Uterus (tissue), 4 donors: Measurements from ENCODE around the gene CTPS2. TPM values are rescaled to one million over a fixed set of nuclear protein-coding genes. Genes with fewer than 3 reads are reported as not detected.
"Not testable (repeated sequence)": the region's sequence is repeated elsewhere in the genome, so short reads cannot be mapped to it uniquely, and the experiment has no call there.

Source experiments
- DNase-seq, 2 donors: peaks; one replicate each; pipeline ENCODE4 v3.0.0-alpha.2; 2019 to 2020
- H3K27ac ChIP-seq, 2 donors: fragments of 200-600 bp; sonication (generic); 1 replicate in 1 of 2; 2 replicates in 1 of 2; pipeline ENCODE4 v1.5.1; 2016 to 2018
- H3K27me3 ChIP-seq, 2 donors: fragments of 200-600 bp; sonication (generic); one replicate each; pipeline ENCODE4 v1.5.1; 2018 to 2019; ENCODE audit warnings: control low read depth in 1 of 2
- H3K36me3 ChIP-seq, 2 donors: fragments of 200-600 bp; sonication (generic); one replicate each; pipeline ENCODE4 v1.5.1; 2019; ENCODE audit warnings: control low read depth in 1 of 2
- H3K4me1 ChIP-seq, 2 donors: fragments of 200-600 bp; sonication (generic); one replicate each; pipeline ENCODE4 v1.5.1; 2018 to 2019; ENCODE audit warnings: control low read depth in 1 of 2
- H3K4me3 ChIP-seq, 2 donors: fragments of 200-600 bp; sonication (generic); 1 replicate in 1 of 2; 2 replicates in 1 of 2; pipeline ENCODE4 v1.5.1; 2018 to 2019; ENCODE audit warnings: mild to moderate bottlenecking in 1 of 2
- H3K9me3 ChIP-seq, 2 donors: fragments of 200-600 bp; sonication (generic); one replicate each; pipeline ENCODE4 v1.5.1; 2019; ENCODE audit warnings: control low read depth in 1 of 2
- POLR2A ChIP-seq, 2 donors: fragments of 450-650 bp; IDR thresholded peaks; one replicate each; pipeline ENCODE4 v1.6.1; 2016; ENCODE audit warnings: antibody characterized with exemption in 2 of 2, mild to moderate bottlenecking in 1 of 2, moderate library complexity in 1 of 2
- intact Hi-C: fragments of 100-400 bp; cut with DNase I; formaldehyde crosslinking; loops from one replicate; pipeline ENCODE4 v1.15.1; 2023; ENCODE audit warnings: low total_unique reads
- total RNA-seq, 4 donors: library from RNA; depleted of rRNA in 3 of 4; stranded (reverse); fragments of >200 nt in 3 of 4; gene quantifications; one replicate each; pipeline versions ENCODE4 v1.1.0 to v1.2.4, GENCODE V29; 2014 to 2023
- TF ChIP-seq, protein P1 (sequence below), 4 experiments: fragments of 200-600 bp in 2 of 4; fragments of 450-650 bp in 2 of 4; sonication (generic) in 2 of 4; IDR thresholded peaks; one replicate each; pipeline ENCODE4 v1.5.1; 2016 to 2019; ENCODE audit warnings: antibody characterized with exemption in 4 of 4, mild to moderate bottlenecking in 2 of 4, moderate library complexity in 1 of 4
- donor health status: DM: yes; HTN: yes; CAD: no.

CTPS2 gene
- total RNA-seq, 4 donors from 2014 or later: 7.1 to 48.9 (median 14.8) TPM

DNA sequence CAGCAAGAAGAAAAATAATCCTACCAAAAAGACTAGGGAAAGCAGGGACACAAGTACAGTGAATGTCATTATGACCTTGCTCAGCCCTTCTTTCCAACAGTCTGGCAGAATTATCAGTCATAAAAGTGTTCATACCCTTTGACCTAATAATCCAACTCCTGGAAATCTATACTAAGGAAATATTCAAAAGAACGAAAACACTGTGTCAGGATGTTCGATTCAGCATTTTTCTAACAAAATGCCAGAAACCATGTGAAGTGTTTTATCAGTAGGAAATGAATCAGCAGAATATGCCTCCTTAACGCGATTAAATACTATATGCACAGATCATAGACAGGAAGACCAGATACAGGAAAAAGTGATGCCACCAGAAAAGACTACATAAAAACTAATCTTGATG is 78.7 kb downstream of the CTPS2 start:
- Histone ChIP-seq H3K36me3 (no peaks in the 10 kb centered on the region), H3K4me3 (no peak overlapping the region), H3K4me1 (no peaks in the 10 kb centered on the region), H3K27ac (no peak overlapping the region), H3K27me3 (no peaks in the 10 kb centered on the region), H3K9me3 (no peaks in the 10 kb centered on the region)
- intact Hi-C loops: no loop called here
- no peak for DNase-seq
- TF ChIP-seq, protein P1, sequence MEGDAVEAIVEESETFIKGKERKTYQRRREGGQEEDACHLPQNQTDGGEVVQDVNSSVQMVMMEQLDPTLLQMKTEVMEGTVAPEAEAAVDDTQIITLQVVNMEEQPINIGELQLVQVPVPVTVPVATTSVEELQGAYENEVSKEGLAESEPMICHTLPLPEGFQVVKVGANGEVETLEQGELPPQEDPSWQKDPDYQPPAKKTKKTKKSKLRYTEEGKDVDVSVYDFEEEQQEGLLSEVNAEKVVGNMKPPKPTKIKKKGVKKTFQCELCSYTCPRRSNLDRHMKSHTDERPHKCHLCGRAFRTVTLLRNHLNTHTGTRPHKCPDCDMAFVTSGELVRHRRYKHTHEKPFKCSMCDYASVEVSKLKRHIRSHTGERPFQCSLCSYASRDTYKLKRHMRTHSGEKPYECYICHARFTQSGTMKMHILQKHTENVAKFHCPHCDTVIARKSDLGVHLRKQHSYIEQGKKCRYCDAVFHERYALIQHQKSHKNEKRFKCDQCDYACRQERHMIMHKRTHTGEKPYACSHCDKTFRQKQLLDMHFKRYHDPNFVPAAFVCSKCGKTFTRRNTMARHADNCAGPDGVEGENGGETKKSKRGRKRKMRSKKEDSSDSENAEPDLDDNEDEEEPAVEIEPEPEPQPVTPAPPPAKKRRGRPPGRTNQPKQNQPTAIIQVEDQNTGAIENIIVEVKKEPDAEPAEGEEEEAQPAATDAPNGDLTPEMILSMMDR (IDR thresholded peaks at IDR 0.05): no peak
- TF ChIP-seq POLR2A (IDR thresholded peaks at IDR 0.05): no peak

DNA sequence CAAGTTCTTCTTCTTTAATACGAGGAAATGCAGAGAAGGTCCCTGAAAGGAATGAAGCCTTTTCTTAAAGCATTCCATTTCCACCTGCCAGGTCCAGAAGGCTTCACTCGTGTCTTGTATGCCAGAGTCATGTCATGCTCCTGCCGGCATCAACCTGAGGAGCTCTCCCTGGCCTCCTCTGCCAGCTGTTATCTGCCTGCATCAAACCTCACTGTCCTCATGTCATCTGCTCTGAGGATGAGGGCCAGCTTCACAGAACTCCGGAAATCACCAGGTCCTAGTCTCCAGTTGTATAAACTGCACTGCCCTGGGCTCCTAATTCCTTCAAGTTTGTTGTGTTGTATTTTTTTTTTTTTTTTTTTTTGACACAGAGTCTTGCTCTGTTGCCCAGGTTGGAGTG is 82.6 kb downstream of the CTPS2 start:
- DNase-seq: no peak
- Histone ChIP-seq H3K4me1 (no peaks in the 10 kb centered on the region), H3K36me3 (no peaks in the 10 kb centered on the region), H3K27ac (no peak overlapping the region), H3K27me3 (no peaks in the 10 kb centered on the region), H3K4me3 (no peak overlapping the region), H3K9me3 (no peaks in the 10 kb centered on the region)
- intact Hi-C loops: no loop called here
- TF ChIP-seq, protein P1 (IDR thresholded peaks at IDR 0.05): no peak
- TF ChIP-seq POLR2A (IDR thresholded peaks at IDR 0.05): no peak

DNA sequence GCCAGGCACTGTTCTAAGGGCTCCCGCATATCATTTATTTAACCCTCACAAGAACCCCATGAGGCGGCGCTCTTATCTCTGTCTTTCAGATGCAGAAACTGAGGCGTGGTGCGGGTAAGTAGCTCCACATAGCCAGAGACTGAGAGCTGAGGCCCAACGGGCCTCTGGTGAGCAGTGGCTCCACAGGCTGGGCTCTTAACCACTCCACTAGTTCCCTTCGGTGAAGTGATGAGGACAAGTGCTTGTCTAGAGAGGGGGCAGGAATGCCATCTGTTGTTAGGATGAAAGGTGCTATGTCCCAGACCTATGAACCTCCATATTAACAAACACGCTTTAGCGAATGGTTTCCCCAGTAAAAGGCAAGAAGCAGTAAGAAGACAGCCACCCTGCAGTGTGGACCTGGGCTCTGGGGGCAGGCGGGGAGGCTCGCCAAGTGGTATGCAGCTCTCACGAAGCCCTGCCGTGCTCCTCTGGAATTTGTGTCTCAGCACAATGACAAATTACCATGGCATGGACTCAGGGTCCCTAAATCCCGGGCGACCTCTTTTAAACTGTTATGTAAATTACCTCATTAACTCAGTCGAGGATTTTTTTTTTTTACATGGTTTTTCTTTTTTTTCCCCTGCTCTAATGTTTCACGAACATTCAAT is 83.4 kb downstream of the CTPS2 start:
- intact Hi-C loops: no loop called here
- Histone ChIP-seq H3K27me3 (no peaks in the 10 kb centered on the region), H3K4me3 (no peak overlapping the region), H3K4me1 (no peaks in the 10 kb centered on the region), H3K27ac (no peak overlapping the region), H3K9me3 (no peaks in the 10 kb centered on the region), H3K36me3 (no peaks in the 10 kb centered on the region)
- no peak for TF ChIP-seq POLR2A (IDR thresholded peaks at IDR 0.05)
- TF ChIP-seq, protein P1 (IDR thresholded peaks at IDR 0.05): no peak
- no peak for DNase-seq

DNA sequence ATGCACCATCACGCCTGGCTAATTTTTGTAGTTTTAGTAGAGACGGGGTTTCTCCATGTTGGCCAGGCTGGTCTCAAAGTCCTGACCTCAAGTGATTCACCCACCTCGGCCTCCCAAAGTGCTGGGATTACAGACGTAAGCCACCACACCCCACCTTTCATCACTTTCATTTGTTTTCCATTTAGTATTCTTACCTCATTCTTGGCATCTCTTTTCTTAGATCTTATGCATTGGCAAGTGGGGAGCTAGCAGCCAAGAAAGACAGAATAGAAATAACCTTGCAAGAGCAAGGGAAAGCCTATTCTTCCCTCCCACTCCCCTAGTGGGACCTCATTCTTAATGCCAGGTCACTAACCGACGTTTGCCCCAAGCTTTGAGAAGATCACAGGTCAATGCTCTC is 84.0 kb downstream of the CTPS2 start:
- H3K4me3 ChIP-seq, H3K4me1 ChIP-seq, H3K36me3 ChIP-seq, DNase-seq, H3K27ac ChIP-seq, intact Hi-C loops, H3K9me3 ChIP-seq, H3K27me3 ChIP-seq: not testable (repeated sequence)

DNA sequence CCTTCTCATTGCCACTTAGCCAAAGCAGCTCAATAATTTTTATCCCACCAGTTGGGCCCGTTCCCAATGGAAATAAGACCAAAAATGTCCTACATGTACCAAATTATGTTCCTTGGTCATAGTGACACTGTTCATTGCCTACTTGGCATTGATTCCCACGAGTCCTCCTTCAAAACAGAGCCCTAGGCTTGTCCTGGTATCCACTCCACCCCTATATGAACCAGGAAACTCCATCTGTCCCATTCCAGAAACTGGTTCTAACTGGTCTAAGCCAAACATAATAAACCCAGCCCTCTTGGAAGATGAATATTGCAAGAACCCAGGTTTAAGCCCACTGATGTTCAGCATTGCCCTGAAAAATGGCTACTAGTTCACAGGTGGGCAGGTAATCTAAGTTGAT is 93.4 kb downstream of the CTPS2 start:
- Histone ChIP-seq H3K27ac (no peak overlapping the region), H3K4me1 (no peaks in the 10 kb centered on the region), H3K27me3 (peaks cover 0 to 5% of the 10 kb centered on the region in 2 donors), H3K36me3 (no peaks in the 10 kb centered on the region), H3K4me3 (no peak overlapping the region), H3K9me3 (no peaks in the 10 kb centered on the region)
- DNase-seq: no peak
- intact Hi-C loops: no loop called here
- TF ChIP-seq, protein P1 (IDR thresholded peaks at IDR 0.05): no peak
- TF ChIP-seq POLR2A (IDR thresholded peaks at IDR 0.05): no peak

DNA sequence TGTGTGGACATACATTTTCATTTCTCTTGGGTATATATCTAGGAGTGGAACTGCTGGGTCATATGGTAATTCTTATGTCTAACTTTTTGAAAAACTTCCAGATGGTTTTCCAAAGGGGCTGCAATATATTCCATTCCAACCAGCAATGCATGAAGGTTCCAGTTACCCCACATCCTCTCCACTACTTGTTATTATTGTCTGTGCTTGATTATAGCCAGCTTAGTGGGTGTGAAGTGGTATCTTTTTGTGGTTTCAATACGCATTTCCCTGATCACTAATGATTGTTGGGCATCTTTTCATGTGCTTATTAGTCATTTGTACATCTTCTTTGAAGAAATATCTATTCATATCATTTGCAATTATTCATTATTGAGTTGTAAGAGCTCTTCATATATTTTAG is 94.0 kb downstream of the CTPS2 start:
- Histone ChIP-seq H3K9me3 (no peaks in the 10 kb centered on the region), H3K27me3 (peaks cover 0 to 5% of the 10 kb centered on the region in 2 donors), H3K27ac (no peak overlapping the region), H3K4me1 (no peaks in the 10 kb centered on the region), H3K36me3 (no peaks in the 10 kb centered on the region), H3K4me3 (no peak overlapping the region)
- TF ChIP-seq, protein P1 (IDR thresholded peaks at IDR 0.05): no peak
- TF ChIP-seq POLR2A (IDR thresholded peaks at IDR 0.05): no peak
- intact Hi-C loops: no loop called here
- DNase-seq: no peak
